Thyroid gland (tissue), 4 donors: ENCODE measurements around the gene SCYGR7.

ENCODE experiments used
- POLR2A ChIP-seq, 2 donors: fragments of 450-650 bp; IDR thresholded peaks; one replicate each; pipeline ENCODE4 v1.6.1; 2017; ENCODE audit warnings: antibody characterized with exemption in 2 of 2, mild to moderate bottlenecking in 2 of 2, moderate library complexity in 1 of 2
- TF ChIP-seq, protein P1 (sequence below), 6 experiments: fragments of 200-600 bp in 3 of 6; fragments of 450-650 bp in 3 of 6; sonication (generic) in 3 of 6; IDR thresholded peaks; one replicate each; pipeline ENCODE4 v1.5.1; 2016 to 2019; ENCODE audit warnings: antibody characterized with exemption in 6 of 6, mild to moderate bottlenecking in 2 of 6, inconsistent platforms in 1 of 6, moderate library complexity in 1 of 6

- TF ChIP-seq, protein P1, sequence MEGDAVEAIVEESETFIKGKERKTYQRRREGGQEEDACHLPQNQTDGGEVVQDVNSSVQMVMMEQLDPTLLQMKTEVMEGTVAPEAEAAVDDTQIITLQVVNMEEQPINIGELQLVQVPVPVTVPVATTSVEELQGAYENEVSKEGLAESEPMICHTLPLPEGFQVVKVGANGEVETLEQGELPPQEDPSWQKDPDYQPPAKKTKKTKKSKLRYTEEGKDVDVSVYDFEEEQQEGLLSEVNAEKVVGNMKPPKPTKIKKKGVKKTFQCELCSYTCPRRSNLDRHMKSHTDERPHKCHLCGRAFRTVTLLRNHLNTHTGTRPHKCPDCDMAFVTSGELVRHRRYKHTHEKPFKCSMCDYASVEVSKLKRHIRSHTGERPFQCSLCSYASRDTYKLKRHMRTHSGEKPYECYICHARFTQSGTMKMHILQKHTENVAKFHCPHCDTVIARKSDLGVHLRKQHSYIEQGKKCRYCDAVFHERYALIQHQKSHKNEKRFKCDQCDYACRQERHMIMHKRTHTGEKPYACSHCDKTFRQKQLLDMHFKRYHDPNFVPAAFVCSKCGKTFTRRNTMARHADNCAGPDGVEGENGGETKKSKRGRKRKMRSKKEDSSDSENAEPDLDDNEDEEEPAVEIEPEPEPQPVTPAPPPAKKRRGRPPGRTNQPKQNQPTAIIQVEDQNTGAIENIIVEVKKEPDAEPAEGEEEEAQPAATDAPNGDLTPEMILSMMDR (IDR thresholded peaks at IDR 0.05): no peak
- TF ChIP-seq POLR2A (IDR thresholded peaks at IDR 0.05): no peak
These were observed 31.4 kb downstream of the SCYGR7 start for GRCh38 chr2:227759411-227760118.
